Liver (tissue), 9 donors: ENCODE results near the gene IYD. TPM values are rescaled to one million over a fixed set of nuclear protein-coding genes. Genes with fewer than 3 reads are reported as not detected.

Source experiments
- DNase-seq: peaks from one replicate; pipeline ENCODE4 v3.0.0-alpha.2; 2017; ENCODE audit warnings: low spot score
- H3K27ac ChIP-seq, 2 donors: one replicate each; pipeline ENCODE4 v1.7.0; 2013; ENCODE audit warnings: inconsistent platforms in 2 of 2, low read length in 2 of 2, control low read depth in 1 of 2, low read depth in 1 of 2, mild to moderate bottlenecking in 1 of 2
- H3K27me3 ChIP-seq, 4 donors: one replicate each; pipeline versions ENCODE4 v1.6.1 to v1.7.0; 2013; ENCODE audit warnings: low read length in 3 of 4, inconsistent platforms in 1 of 4, mild to moderate bottlenecking in 1 of 4, moderate library complexity in 1 of 4; ENCODE audit not compliant: control insufficient read depth in 4 of 4, insufficient read depth in 4 of 4
- H3K36me3 ChIP-seq, 4 donors: one replicate each; pipeline versions ENCODE4 v1.6.1 to v1.7.0; 2013; ENCODE audit warnings: low read length in 3 of 4, mild to moderate bottlenecking in 3 of 4, low read depth in 1 of 4, moderate library complexity in 1 of 4; ENCODE audit not compliant: control insufficient read depth in 4 of 4, insufficient read depth in 3 of 4
- H3K4me1 ChIP-seq, 4 donors: one replicate each; pipeline versions ENCODE4 v1.6.1 to v1.7.0; 2013; ENCODE audit warnings: low read length in 3 of 4, mild to moderate bottlenecking in 3 of 4, moderate library complexity in 1 of 4; ENCODE audit not compliant: control insufficient read depth in 4 of 4, insufficient read depth in 4 of 4
- H3K4me3 ChIP-seq, 3 donors: one replicate each; pipeline versions ENCODE4 v1.6.1 to v1.7.0; 2013; ENCODE audit warnings: low read length in 3 of 3, control low read depth in 1 of 3, low read depth in 1 of 3, mild to moderate bottlenecking in 1 of 3
- H3K9ac ChIP-seq, 2 donors: one replicate each; pipeline ENCODE4 v1.7.0; 2013; ENCODE audit warnings: low read length in 2 of 2, mild to moderate bottlenecking in 2 of 2, moderate library complexity in 2 of 2, control low read depth in 1 of 2, low read depth in 1 of 2
- H3K9me3 ChIP-seq, 4 donors: one replicate each; pipeline versions ENCODE4 v1.6.1 to v1.7.0; 2013; ENCODE audit warnings: low read length in 3 of 4; ENCODE audit not compliant: control insufficient read depth in 4 of 4
- EGR1 ChIP-seq, 2 donors: IDR thresholded peaks; 2 replicates each; pipeline ENCODE4 v1.6.1; 2016 to 2018; ENCODE audit warnings: antibody characterized with exemption in 2 of 2, low read depth in 2 of 2
- FOXA1 ChIP-seq: IDR thresholded peaks from 2 replicates; pipeline ENCODE4 v1.6.1; 2016; ENCODE audit warnings: antibody characterized with exemption
- FOXA2 ChIP-seq: IDR thresholded peaks from 2 replicates; pipeline ENCODE4 v1.6.1; 2016; ENCODE audit warnings: antibody characterized with exemption
- GABPA ChIP-seq, 2 donors: IDR thresholded peaks in 1 of 2; conservative IDR thresholded peaks in 1 of 2; 2 replicates each; pipeline ENCODE4 v1.6.1; 2016; ENCODE audit warnings: antibody characterized with exemption in 2 of 2, mild to moderate bottlenecking in 1 of 2, moderate library complexity in 1 of 2
- HNF4A ChIP-seq, 2 donors: conservative IDR thresholded peaks; 2 replicates each; pipeline ENCODE4 v1.6.1; 2016; ENCODE audit warnings: antibody characterized with exemption in 2 of 2, mild to moderate bottlenecking in 2 of 2
- JUND ChIP-seq, 2 donors: IDR thresholded peaks; 2 replicates each; pipeline ENCODE4 v1.6.1; 2016; ENCODE audit warnings: antibody characterized with exemption in 2 of 2
- NR2F2 ChIP-seq: IDR thresholded peaks from 2 replicates; pipeline ENCODE4 v1.6.1; 2016; ENCODE audit warnings: antibody characterized with exemption
- RAD21 ChIP-seq, 2 donors: IDR thresholded peaks; 2 replicates each; pipeline ENCODE4 v1.6.1; 2016; ENCODE audit warnings: antibody characterized with exemption in 2 of 2, mild to moderate bottlenecking in 2 of 2
- SP1 ChIP-seq: IDR thresholded peaks from 2 replicates; pipeline ENCODE4 v1.6.1; 2018; ENCODE audit warnings: antibody characterized with exemption, mild to moderate bottlenecking
- TAF1 ChIP-seq: conservative IDR thresholded peaks from 2 replicates; pipeline ENCODE4 v1.6.1; 2016; ENCODE audit warnings: antibody characterized with exemption, mild to moderate bottlenecking
- YY1 ChIP-seq: IDR thresholded peaks from 2 replicates; pipeline ENCODE4 v1.6.1; 2016; ENCODE audit warnings: antibody characterized with exemption, mild to moderate bottlenecking
- WGBS: extraction: QIAGEN DNeasy Blood & Tissue Kit; methylation state at CpG from one replicate; pipeline ENCODE4 v1.1.7; 2013; 5-methylcytosine and 5-hydroxymethylcytosine counted together
- polyA plus RNA-seq, 2 donors: library from polyadenylated mRNA; stranded (reverse) in 1 of 2; unstranded in 1 of 2; fragments of 200-250 nt in 1 of 2; fragments of >200 nt in 1 of 2; fragmentation: Nextera tagmentation in 1 of 2; extraction: Ambion mirVana in 1 of 2; gene quantifications; one replicate each; pipeline versions ENCODE4 v1.2.1 to v1.2.3, GENCODE V29; 2013 to 2015
- total RNA-seq, 2 donors: library from RNA; depleted of rRNA; stranded (reverse); fragments of >200 nt; gene quantifications; one replicate each; pipeline ENCODE4 v1.2.3, GENCODE V29; 2014
- TF ChIP-seq, protein P1 (sequence below): IDR thresholded peaks from 2 replicates; pipeline ENCODE4 v1.6.1; 2016; ENCODE audit warnings: antibody characterized with exemption
- TF ChIP-seq, protein P2 (sequence below): IDR thresholded peaks from 2 replicates; pipeline ENCODE4 v1.6.1; 2016; ENCODE audit warnings: antibody characterized with exemption
- TF ChIP-seq, protein P3 (sequence below): fragments of 150-350 bp; IDR thresholded peaks from 2 replicates; pipeline ENCODE4 v1.5.1; 2017; ENCODE audit warnings: improper control_type of control experiment, low read depth, low read length; ENCODE audit not compliant: missing input control
- TF ChIP-seq, protein P4 (sequence below): IDR thresholded peaks from 2 replicates; pipeline ENCODE4 v1.6.1; 2016; ENCODE audit warnings: antibody characterized with exemption
- donor health status: healthy.
- donor health status: healthy.
- donor health status: healthy.
- donor health status: healthy.
- donor health status: healthy.

The IYD gene
- total and polyA plus RNA-seq, 4 donors: 1.6 to 6.2 (median 2.6) TPM

DNA sequence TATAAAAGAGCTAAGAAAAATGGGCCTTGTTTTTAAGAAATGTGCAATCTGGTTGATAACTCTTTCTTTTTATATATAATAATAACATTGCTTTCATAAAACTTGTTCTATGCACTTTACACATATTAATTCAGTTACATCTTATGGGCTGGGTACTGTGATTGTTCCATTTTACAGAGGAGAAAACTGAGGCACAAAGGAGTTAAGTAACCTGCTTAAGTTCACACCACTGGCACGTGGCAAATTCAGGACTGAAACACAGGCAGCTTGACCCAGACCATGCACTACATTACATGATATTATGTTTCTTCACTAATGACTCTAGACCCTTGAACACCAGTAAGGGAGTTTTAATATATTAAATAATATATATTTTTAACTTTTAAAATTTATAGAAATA is 15.4 kb upstream of the IYD start (continued):
- TF ChIP-seq, protein P1, sequence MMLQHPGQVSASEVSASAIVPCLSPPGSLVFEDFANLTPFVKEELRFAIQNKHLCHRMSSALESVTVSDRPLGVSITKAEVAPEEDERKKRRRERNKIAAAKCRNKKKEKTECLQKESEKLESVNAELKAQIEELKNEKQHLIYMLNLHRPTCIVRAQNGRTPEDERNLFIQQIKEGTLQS: no peak
- TF ChIP-seq FOXA2: no peak

DNA sequence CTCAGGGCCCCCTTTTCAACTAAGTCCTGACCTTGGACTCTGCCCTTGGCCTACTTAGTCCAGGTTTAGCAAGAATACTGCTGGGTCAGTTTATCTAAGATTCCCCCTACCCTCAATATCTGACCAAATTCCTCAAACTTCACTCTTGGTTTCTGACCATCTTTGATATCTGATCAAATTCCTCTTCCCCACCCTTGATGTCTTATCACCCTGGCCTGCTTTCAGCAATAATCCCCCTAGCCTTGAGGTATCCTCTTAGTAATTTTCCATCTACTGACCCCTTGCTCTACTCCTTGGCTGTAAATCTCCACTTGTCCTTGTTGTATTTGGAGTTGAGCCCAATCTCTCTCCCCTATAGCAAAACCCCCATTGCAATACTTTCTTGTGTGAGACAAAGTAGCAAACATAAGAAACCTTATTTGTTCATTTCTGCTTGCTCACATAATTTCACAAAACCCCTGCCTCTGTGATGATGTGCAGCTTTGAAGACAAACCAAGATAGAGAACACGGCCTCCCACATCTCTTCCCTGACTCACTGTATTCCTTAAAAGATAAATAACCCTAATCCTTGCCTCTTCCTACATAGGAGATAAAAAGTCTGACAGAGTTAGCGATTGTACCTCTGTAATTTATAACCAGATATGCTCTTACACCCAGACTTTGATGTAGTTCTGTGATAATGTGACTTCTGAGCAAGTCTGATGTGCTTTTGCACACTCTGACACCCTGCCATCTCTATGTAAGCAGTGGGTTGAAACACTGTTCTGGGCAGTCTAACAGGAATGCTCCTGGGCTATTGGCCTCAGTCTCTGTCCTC is 13.8 kb upstream of the IYD start:
- Histone ChIP-seq H3K4me3 (no peak overlapping the region), H3K36me3 (no peaks in the 10 kb centered on the region), H3K27me3 (no peaks in the 10 kb centered on the region), H3K9me3 (no peaks in the 10 kb centered on the region), H3K4me1 (no peaks in the 10 kb centered on the region), H3K9ac (no peak overlapping the region), H3K27ac (no peak overlapping the region)
- DNase-seq: no peak
- WGBS: 47% methylated on average over 2 of the region's 2 CpGs
- TF ChIP-seq GABPA (IDR thresholded peaks at IDR 0.05 in 1 of 2, conservative IDR thresholded peaks at IDR 0.05 in 1 of 2) (no peak), FOXA2 (no peak), JUND (IDR thresholded peaks at IDR 0.05) (no peak)

DNA sequence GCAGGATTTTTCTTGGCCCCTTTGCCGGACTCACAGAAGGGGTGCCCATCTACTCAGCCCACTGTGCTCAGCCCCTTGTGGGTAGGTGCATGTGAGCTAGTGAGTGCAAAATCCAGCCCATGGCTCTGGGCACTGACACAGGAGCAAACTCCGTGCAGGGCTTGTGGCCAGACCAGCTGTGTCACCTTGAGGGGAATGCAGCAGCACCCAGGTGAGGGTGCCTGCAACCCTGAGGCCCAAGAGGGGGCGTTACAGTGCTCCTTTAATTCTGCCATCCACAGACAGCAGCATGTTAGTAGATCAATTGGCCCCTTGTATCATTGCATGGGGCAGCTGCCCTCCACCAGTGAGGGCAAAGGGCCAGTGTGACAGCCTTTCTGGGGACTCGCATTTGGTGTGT is 12.9 kb upstream of the IYD start:
- H3K4me1 ChIP-seq: no peaks in the 10 kb centered on the region
- H3K27me3 ChIP-seq: no peaks in the 10 kb centered on the region
- no peak overlapping the region for H3K27ac ChIP-seq
- no peak overlapping the region for H3K4me3 ChIP-seq
- 81% methylated on average over 4 of the region's 4 CpGs for WGBS
- no peak for DNase-seq
- no peak overlapping the region for H3K9ac ChIP-seq
- TF ChIP-seq, protein P2, sequence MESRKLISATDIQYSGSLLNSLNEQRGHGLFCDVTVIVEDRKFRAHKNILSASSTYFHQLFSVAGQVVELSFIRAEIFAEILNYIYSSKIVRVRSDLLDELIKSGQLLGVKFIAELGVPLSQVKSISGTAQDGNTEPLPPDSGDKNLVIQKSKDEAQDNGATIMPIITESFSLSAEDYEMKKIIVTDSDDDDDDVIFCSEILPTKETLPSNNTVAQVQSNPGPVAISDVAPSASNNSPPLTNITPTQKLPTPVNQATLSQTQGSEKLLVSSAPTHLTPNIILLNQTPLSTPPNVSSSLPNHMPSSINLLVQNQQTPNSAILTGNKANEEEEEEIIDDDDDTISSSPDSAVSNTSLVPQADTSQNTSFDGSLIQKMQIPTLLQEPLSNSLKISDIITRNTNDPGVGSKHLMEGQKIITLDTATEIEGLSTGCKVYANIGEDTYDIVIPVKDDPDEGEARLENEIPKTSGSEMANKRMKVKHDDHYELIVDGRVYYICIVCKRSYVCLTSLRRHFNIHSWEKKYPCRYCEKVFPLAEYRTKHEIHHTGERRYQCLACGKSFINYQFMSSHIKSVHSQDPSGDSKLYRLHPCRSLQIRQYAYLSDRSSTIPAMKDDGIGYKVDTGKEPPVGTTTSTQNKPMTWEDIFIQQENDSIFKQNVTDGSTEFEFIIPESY: no peak
- TF ChIP-seq RAD21 (IDR thresholded peaks at IDR 0.05): no peak
- TF ChIP-seq, protein P3, sequence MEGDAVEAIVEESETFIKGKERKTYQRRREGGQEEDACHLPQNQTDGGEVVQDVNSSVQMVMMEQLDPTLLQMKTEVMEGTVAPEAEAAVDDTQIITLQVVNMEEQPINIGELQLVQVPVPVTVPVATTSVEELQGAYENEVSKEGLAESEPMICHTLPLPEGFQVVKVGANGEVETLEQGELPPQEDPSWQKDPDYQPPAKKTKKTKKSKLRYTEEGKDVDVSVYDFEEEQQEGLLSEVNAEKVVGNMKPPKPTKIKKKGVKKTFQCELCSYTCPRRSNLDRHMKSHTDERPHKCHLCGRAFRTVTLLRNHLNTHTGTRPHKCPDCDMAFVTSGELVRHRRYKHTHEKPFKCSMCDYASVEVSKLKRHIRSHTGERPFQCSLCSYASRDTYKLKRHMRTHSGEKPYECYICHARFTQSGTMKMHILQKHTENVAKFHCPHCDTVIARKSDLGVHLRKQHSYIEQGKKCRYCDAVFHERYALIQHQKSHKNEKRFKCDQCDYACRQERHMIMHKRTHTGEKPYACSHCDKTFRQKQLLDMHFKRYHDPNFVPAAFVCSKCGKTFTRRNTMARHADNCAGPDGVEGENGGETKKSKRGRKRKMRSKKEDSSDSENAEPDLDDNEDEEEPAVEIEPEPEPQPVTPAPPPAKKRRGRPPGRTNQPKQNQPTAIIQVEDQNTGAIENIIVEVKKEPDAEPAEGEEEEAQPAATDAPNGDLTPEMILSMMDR: no peak
- TF ChIP-seq YY1: no peak
- TF ChIP-seq FOXA1: no peak
- no peak for TF ChIP-seq NR2F2
- TF ChIP-seq SP1: no peak
- TF ChIP-seq, protein P1: no peak
- no peak for TF ChIP-seq HNF4A (conservative IDR thresholded peaks at IDR 0.05)
- TF ChIP-seq, protein P4, sequence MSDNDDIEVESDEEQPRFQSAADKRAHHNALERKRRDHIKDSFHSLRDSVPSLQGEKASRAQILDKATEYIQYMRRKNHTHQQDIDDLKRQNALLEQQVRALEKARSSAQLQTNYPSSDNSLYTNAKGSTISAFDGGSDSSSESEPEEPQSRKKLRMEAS: no peak
- no peak for TF ChIP-seq GABPA (IDR thresholded peaks at IDR 0.05 in 1 of 2, conservative IDR thresholded peaks at IDR 0.05 in 1 of 2)
- TF ChIP-seq EGR1 (IDR thresholded peaks at IDR 0.05; ENCODE audit: low read depth in 2 of 2): no peak
- no peak for TF ChIP-seq FOXA2
- no peak for TF ChIP-seq TAF1
- H3K36me3 ChIP-seq: no peaks in the 10 kb centered on the region
- no peaks in the 10 kb centered on the region for H3K9me3 ChIP-seq
